ENCODE results near the gene GPR157.
"Not testable (repeated sequence)": the region's sequence is repeated elsewhere in the genome, so short reads cannot be mapped to it uniquely, and the experiment has no call there.

GPR157 gene

DNA sequence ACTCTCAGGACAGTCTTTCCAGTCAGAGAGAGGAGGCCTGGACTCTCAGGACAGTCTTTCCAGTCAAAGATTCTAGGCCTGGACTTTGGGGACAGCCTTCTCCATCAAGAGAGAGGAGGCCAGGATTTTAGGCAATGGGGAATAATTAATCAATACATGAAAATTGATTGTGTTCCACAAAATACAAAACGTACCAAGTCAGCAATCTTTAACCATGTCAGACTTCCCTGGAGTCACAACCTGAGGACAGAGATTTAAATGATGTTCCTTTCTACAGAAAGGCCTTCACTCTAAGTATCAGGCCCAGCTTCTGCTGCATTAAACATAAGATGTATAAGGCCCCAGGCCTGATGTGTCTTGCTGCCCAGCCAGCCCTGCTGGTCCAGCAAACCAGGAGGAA, 27.0 kb upstream of the GPR157 start:
- H3K4me1 ChIP-seq (ENCODE audit: insufficient read depth, low read length, severe bottlenecking), result no peaks in the 10 kb centered on the region
- no peak overlapping the region for H3K4me2 ChIP-seq (ENCODE audit: low read length)
- H3K4me3 ChIP-seq (ENCODE audit: low read depth, low read length, poor library complexity, severe bottlenecking), result no peak overlapping the region
- no peak overlapping the region for H2AFZ ChIP-seq (ENCODE audit: low read length)
- H3K36me3 ChIP-seq (ENCODE audit: insufficient read depth, low read length), result no peaks in the 10 kb centered on the region
- H3K27me3 ChIP-seq (ENCODE audit: insufficient read depth, low read length), result no peaks in the 10 kb centered on the region
- no peaks in the 10 kb centered on the region for H3K9me3 ChIP-seq (ENCODE audit: low read length)
- no peaks in the 10 kb centered on the region for H3K9me2 ChIP-seq (ENCODE audit: low read depth, low read length)
- H3K9ac ChIP-seq (ENCODE audit: low read length), result no peak overlapping the region
- no peaks in the 10 kb centered on the region for H4K20me1 ChIP-seq (ENCODE audit: insufficient read depth, low read length)
- TF ChIP-seq, protein P1, sequence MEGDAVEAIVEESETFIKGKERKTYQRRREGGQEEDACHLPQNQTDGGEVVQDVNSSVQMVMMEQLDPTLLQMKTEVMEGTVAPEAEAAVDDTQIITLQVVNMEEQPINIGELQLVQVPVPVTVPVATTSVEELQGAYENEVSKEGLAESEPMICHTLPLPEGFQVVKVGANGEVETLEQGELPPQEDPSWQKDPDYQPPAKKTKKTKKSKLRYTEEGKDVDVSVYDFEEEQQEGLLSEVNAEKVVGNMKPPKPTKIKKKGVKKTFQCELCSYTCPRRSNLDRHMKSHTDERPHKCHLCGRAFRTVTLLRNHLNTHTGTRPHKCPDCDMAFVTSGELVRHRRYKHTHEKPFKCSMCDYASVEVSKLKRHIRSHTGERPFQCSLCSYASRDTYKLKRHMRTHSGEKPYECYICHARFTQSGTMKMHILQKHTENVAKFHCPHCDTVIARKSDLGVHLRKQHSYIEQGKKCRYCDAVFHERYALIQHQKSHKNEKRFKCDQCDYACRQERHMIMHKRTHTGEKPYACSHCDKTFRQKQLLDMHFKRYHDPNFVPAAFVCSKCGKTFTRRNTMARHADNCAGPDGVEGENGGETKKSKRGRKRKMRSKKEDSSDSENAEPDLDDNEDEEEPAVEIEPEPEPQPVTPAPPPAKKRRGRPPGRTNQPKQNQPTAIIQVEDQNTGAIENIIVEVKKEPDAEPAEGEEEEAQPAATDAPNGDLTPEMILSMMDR (IDR thresholded peaks at IDR 0.05; ENCODE audit: low read length), result no peak
- TF ChIP-seq EZH2 (IDR thresholded peaks at IDR 0.05; ENCODE audit: borderline replicate concordance, low read length), result no peak
- H3K79me2 ChIP-seq (ENCODE audit: insufficient read depth, low read length), result no peaks in the 10 kb centered on the region
- no peak overlapping the region for H3K27ac ChIP-seq (ENCODE audit: low read depth, low read length, poor library complexity, severe bottlenecking)
- H3F3A ChIP-seq (ENCODE audit: insufficient read depth, low read length), result no peaks in the 10 kb centered on the region

GRCh38 chr1:9155405-9155804, 26.5 kb upstream of the GPR157 start:
- H3K79me2 ChIP-seq (ENCODE audit: insufficient read depth, low read length); H3F3A ChIP-seq (ENCODE audit: insufficient read depth, low read length); H2AFZ ChIP-seq (ENCODE audit: low read length); H3K4me1 ChIP-seq (ENCODE audit: insufficient read depth, low read length, severe bottlenecking); H3K9me2 ChIP-seq (ENCODE audit: low read depth, low read length); H3K27ac ChIP-seq (ENCODE audit: low read depth, low read length, poor library complexity, severe bottlenecking); H3K9ac ChIP-seq (ENCODE audit: low read length); H3K4me3 ChIP-seq (ENCODE audit: low read depth, low read length, poor library complexity, severe bottlenecking); H3K36me3 ChIP-seq (ENCODE audit: insufficient read depth, low read length); H3K4me2 ChIP-seq (ENCODE audit: low read length); H4K20me1 ChIP-seq (ENCODE audit: insufficient read depth, low read length); H3K9me3 ChIP-seq (ENCODE audit: low read length); H3K27me3 ChIP-seq (ENCODE audit: insufficient read depth, low read length): not testable (repeated sequence)

GRCh38 chr1:9153152-9153551, 24.2 kb upstream of the GPR157 start:
- Histone ChIP-seq H3K27ac (ENCODE audit: low read depth, low read length, poor library complexity, severe bottlenecking) (no peak overlapping the region), H3K4me2 (ENCODE audit: low read length) (no peak overlapping the region), H2AFZ (ENCODE audit: low read length) (no peak overlapping the region), H3K4me3 (ENCODE audit: low read depth, low read length, poor library complexity, severe bottlenecking) (no peak overlapping the region), H3K9me2 (ENCODE audit: low read depth, low read length) (no peaks in the 10 kb centered on the region), H3K9ac (ENCODE audit: low read length) (no peak overlapping the region), H3K4me1 (ENCODE audit: insufficient read depth, low read length, severe bottlenecking) (no peaks in the 10 kb centered on the region), H3K79me2 (ENCODE audit: insufficient read depth, low read length) (no peaks in the 10 kb centered on the region), H3K36me3 (ENCODE audit: insufficient read depth, low read length) (no peaks in the 10 kb centered on the region), H3K27me3 (ENCODE audit: insufficient read depth, low read length) (peaks cover 7% of the 10 kb centered on the region; the same call in 1 of the 2 replicates), H4K20me1 (ENCODE audit: insufficient read depth, low read length) (no peaks in the 10 kb centered on the region), H3F3A (ENCODE audit: insufficient read depth, low read length) (no peaks in the 10 kb centered on the region), H3K9me3 (ENCODE audit: low read length) (no peaks in the 10 kb centered on the region)
- no peak for TF ChIP-seq EZH2 (IDR thresholded peaks at IDR 0.05; ENCODE audit: borderline replicate concordance, low read length)
- TF ChIP-seq, protein P1 (IDR thresholded peaks at IDR 0.05; ENCODE audit: low read length), result no peak

DNA sequence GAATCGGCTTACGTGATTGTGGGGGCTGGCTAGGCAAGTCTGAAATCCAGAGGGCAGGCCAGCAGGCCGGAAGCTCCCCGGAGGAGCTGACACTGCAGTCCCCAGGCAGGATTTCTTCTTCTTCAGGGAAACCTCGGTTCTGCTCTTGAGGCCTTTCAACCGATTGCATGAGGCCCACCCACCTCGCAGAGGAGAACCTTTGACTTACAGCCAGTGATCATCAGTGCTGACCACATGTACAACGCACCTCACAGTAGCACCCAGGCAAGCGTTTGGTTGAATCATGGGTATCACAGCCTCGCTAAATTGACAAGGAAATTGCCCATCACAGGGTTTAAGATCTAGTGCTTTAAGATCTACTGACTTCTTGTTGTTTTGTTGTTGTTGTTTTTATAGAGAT, 23.6 kb upstream of the GPR157 start:
- TF ChIP-seq, protein P1 (IDR thresholded peaks at IDR 0.05; ENCODE audit: low read length), result no peak
- TF ChIP-seq EZH2 (IDR thresholded peaks at IDR 0.05; ENCODE audit: borderline replicate concordance, low read length), result no peak
- Histone ChIP-seq H3K79me2 (ENCODE audit: insufficient read depth, low read length) (no peaks in the 10 kb centered on the region), H3F3A (ENCODE audit: insufficient read depth, low read length) (no peaks in the 10 kb centered on the region), H3K4me1 (ENCODE audit: insufficient read depth, low read length, severe bottlenecking) (no peaks in the 10 kb centered on the region), H3K27me3 (ENCODE audit: insufficient read depth, low read length) (peaks cover 7% of the 10 kb centered on the region; the same call in 1 of the 2 replicates), H3K4me3 (ENCODE audit: low read depth, low read length, poor library complexity, severe bottlenecking) (no peak overlapping the region), H4K20me1 (ENCODE audit: insufficient read depth, low read length) (no peaks in the 10 kb centered on the region), H3K9me3 (ENCODE audit: low read length) (no peaks in the 10 kb centered on the region), H3K9ac (ENCODE audit: low read length) (no peak overlapping the region), H2AFZ (ENCODE audit: low read length) (no peak overlapping the region), H3K36me3 (ENCODE audit: insufficient read depth, low read length) (no peaks in the 10 kb centered on the region), H3K9me2 (ENCODE audit: low read depth, low read length) (no peaks in the 10 kb centered on the region), H3K4me2 (ENCODE audit: low read length) (no peak overlapping the region), H3K27ac (ENCODE audit: low read depth, low read length, poor library complexity, severe bottlenecking) (no peak overlapping the region)
